H1 (cell line): Measurements from ENCODE around the gene STK11. TPM values are rescaled to one million over a fixed set of nuclear protein-coding genes. Genes with fewer than 3 reads are reported as not detected.

ENCODE experiments used
- CHD1 ChIP-seq: IDR thresholded peaks from 2 replicates; pipeline ENCODE4 v1.6.1; 2012; ENCODE audit warnings: low read depth, low read length, improper control_type of control experiment
- CHD7 ChIP-seq: fragments of 300-600 bp; sonication (generic); IDR thresholded peaks from 2 replicates; pipeline ENCODE4 v1.7.1; 2012; ENCODE audit warnings: low read length, moderate library complexity, mild to moderate bottlenecking, inconsistent platforms; ENCODE audit not compliant: insufficient replicate concordance
- EP300 ChIP-seq, 2 experiments: IDR thresholded peaks; 1 replicate in 1 of 2; 2 replicates in 1 of 2; pipeline ENCODE4 v1.6.1; 2011 to 2012; ENCODE audit warnings: low read depth in 2 of 2, low read length in 2 of 2, mild to moderate bottlenecking in 2 of 2, borderline replicate concordance in 1 of 2, inconsistent platforms in 1 of 2, moderate library complexity in 1 of 2
- FOSL1 ChIP-seq: IDR thresholded peaks from 2 replicates; pipeline ENCODE4 v1.6.1; 2011; ENCODE audit warnings: mild to moderate bottlenecking, low read depth, low read length, moderate library complexity; ENCODE audit not compliant: insufficient read depth
- HDAC6 ChIP-seq: IDR thresholded peaks from one replicate; pipeline ENCODE4 v1.7.1; 2012; ENCODE audit warnings: low read depth, mild to moderate bottlenecking, inconsistent platforms, low read length, moderate library complexity
- JUND ChIP-seq: IDR thresholded peaks from 2 replicates; pipeline ENCODE4 v1.6.1; 2011; ENCODE audit warnings: mild to moderate bottlenecking, improper control_type of control experiment, low read length
- PHF8 ChIP-seq: fragments of 200-600 bp; sonication (generic); conservative IDR thresholded peaks from 2 replicates; pipeline ENCODE4 v1.7.1; 2012; ENCODE audit warnings: low read depth, mild to moderate bottlenecking, inconsistent platforms, low read length, moderate library complexity
- SAP30 ChIP-seq: fragments of 300-600 bp; sonication (generic); IDR thresholded peaks from 2 replicates; pipeline ENCODE4 v1.7.1; 2012; ENCODE audit warnings: low read length, moderate library complexity, mild to moderate bottlenecking, inconsistent platforms; ENCODE audit not compliant: insufficient read depth, insufficient replicate concordance
- SP1 ChIP-seq: IDR thresholded peaks from 2 replicates; pipeline ENCODE4 v1.6.1; 2011; ENCODE audit warnings: low read depth, low read length
- TBP ChIP-seq: IDR thresholded peaks from 2 replicates; pipeline ENCODE4 v1.6.1; 2011; ENCODE audit warnings: low read depth, low read length, improper control_type of control experiment
- TEAD4 ChIP-seq: IDR thresholded peaks from 2 replicates; pipeline ENCODE4 v1.6.1; 2012; ENCODE audit warnings: low read depth, low read length, inconsistent platforms, mixed read lengths
- polyA plus RNA-seq, 7 experiments: library from polyadenylated mRNA; depleted of rRNA in 3 of 7; stranded (reverse) in 5 of 7; unstranded in 2 of 7; fragments of >200 nt in 5 of 7; fragments of 200-250 nt in 2 of 7; gene quantifications; 1 replicate in 5 of 7; 2 replicates in 1 of 7; 4 replicates in 1 of 7; pipeline versions ENCODE4 v1.2.1 to v1.2.3, GENCODE V29; 2011 to 2013; ENCODE audit warnings: missing spikeins in 2 of 7, mixed read lengths in 2 of 7
- total RNA-seq: library from RNA; stranded (reverse); fragmentation: NEBNext Ultra II Directional; extraction: Animal tissue kit (Norgen Biotek cat#: 25700); gene quantifications from 2 replicates; pipeline ENCODE4 v1.2.1, GENCODE V29; 2021

STK11 gene
- total and polyA plus RNA-seq, 2 of the 8 experiments (the other 6 are each of a cell fraction or from before 2014, with no cell fraction given): 45.3 to 70.7 TPM

GRCh38 chr19:1241417-1242095, 36.0 kb downstream of the STK11 start, which contains the start of gene ATP5F1D (continued):
- TF ChIP-seq CHD7 (no peak), PHF8 (0 out of 2 replicates have a peak, but pooled peaks have one; percentile 44), CHD1 (no peak), SP1 (no peak), FOSL1 (no peak), EP300 (IDR thresholded peaks at IDR 0.05; ENCODE audit: borderline replicate concordance in 1 of 2, low read depth in 2 of 2, low read length in 2 of 2) (no peak), TEAD4 (0 out of 2 replicates have a peak, but pooled peaks have one; percentile 10), TBP (no peak), JUND (no peak), HDAC6 (no peak), SAP30 (no peak)
